T-helper 2 cell treated with Interferon-gamma antibody and Interleukin-4, amounts not matched to agents 100 ng/mL and 5 ng/mL, for 36 hours (primary cell): Measurements from ENCODE around the gene KRT35. TPM values are rescaled to one million over a fixed set of nuclear protein-coding genes. Genes with fewer than 3 reads are reported as not detected.

Source experiments
- intact Hi-C: fragments of 100-400 bp; cut with micrococcal nuclease; formaldehyde crosslinking; loops from one replicate; pipeline ENCODE4 v1.15.1; 2023
- total RNA-seq: library from RNA; stranded (reverse); gene quantifications from 2 replicates; pipeline ENCODE4 v1.2.3, GENCODE V29; 2022

Gene KRT35
- total RNA-seq, 1 donor from 2014 or later, result not detected

DNA sequence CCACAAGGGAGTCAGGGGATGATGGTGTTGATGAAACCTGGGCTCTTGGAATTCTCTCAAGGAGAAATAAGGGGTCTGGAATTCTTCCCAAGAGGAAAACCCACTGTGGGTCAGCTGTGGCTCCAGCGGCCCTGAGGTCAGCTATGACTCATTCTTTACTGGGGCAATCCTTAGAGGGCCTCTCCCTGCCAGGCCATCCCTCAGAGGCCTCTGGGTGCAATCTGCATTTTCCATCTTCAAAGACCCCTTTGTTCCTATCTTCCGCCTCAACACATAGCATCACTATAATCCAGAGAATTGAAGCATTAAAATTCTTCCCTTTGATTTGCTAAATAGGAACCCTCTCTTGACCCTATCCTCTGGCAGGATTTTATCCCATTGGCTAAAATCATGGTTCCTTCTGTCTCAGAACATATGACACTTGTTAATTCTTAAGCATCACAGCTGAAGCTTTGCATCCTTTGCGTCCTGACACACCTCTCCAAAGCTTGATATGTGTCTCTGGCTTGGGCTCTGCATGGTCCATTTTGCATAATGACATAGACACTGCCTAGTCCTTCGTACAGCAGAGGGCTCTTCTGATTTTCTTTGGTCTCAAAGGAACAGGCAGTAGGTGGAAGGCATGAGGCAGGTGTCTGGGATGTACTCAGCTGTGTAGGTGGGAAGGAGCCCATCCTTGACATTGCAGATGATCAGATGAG lies 52.2 kb downstream of the KRT35 start:
- intact Hi-C loops, result no loop called here

Other genes with a start within 250 kb of the KRT35 start
- not detected in 2 replicates for gene KRTAP9-3, start 248.7 kb downstream of the KRT35 start, total RNA-seq
- not detected in 2 replicates for gene KRTAP9-8, start 243.2 kb downstream of the KRT35 start, total RNA-seq
- gene KRTAP9-4, start 231.5 kb downstream of the KRT35 start, total RNA-seq, result not detected in 2 replicates
- not detected in 2 replicates for gene KRTAP9-9, start 225.8 kb downstream of the KRT35 start, total RNA-seq
- not detected in 2 replicates for gene KRTAP9-6, start 215.8 kb downstream of the KRT35 start, total RNA-seq
- not detected in 2 replicates for gene KRTAP9-7, start 205.5 kb downstream of the KRT35 start, total RNA-seq
- not detected in 2 replicates for gene KRTAP29-1, start 178.3 kb downstream of the KRT35 start, total RNA-seq
- not detected in 2 replicates for gene KRTAP16-1, start 171.8 kb downstream of the KRT35 start, total RNA-seq
- not detected in 2 replicates for gene KRTAP17-1, start 165.4 kb downstream of the KRT35 start, total RNA-seq
- not detected in 2 replicates for gene KRT33A, start 130.3 kb downstream of the KRT35 start, total RNA-seq
- gene KRT33B, start 111.3 kb downstream of the KRT35 start, total RNA-seq, result not detected in 2 replicates
- gene KRT34, start 98.8 kb downstream of the KRT35 start, total RNA-seq, result not detected in 2 replicates
- not detected in 2 replicates for gene KRT31, start 83.5 kb downstream of the KRT35 start, total RNA-seq
- not detected in 2 replicates for gene KRT37, start 56.6 kb downstream of the KRT35 start, total RNA-seq
- not detected in 2 replicates for gene KRT38, start 40.2 kb downstream of the KRT35 start, total RNA-seq
- not detected in 2 replicates for gene KRT32, start 13.8 kb downstream of the KRT35 start, total RNA-seq
- not detected in 2 replicates for gene KRT36, start 8.8 kb upstream of the KRT35 start, total RNA-seq
- gene KRT13, start 24.5 kb upstream of the KRT35 start, total RNA-seq, result not detected in 2 replicates
- not detected in 2 replicates for gene KRT15, start 37.7 kb upstream of the KRT35 start, total RNA-seq
- gene KRT19, start 47.2 kb upstream of the KRT35 start, total RNA-seq, result not detected in 2 replicates
- gene KRT9, start 90.9 kb upstream of the KRT35 start, total RNA-seq, result not detected in 2 replicates
- gene KRT14, start 105.7 kb upstream of the KRT35 start, total RNA-seq, result not detected in 2 replicates
- not detected in 2 replicates for gene KRT16, start 131.6 kb upstream of the KRT35 start, total RNA-seq
- gene KRT17, start 143.4 kb upstream of the KRT35 start, total RNA-seq, result 0.86 TPM in 1 of 2 replicates, not detected in the other
- gene EIF1, start 207.7 kb upstream of the KRT35 start, total RNA-seq, result 751 and 753 TPM in 2 replicates
- not detected in 2 replicates for gene GAST, start 231.2 kb upstream of the KRT35 start, total RNA-seq